ENCODE measurements around the gene BCKDHA.

DNA sequence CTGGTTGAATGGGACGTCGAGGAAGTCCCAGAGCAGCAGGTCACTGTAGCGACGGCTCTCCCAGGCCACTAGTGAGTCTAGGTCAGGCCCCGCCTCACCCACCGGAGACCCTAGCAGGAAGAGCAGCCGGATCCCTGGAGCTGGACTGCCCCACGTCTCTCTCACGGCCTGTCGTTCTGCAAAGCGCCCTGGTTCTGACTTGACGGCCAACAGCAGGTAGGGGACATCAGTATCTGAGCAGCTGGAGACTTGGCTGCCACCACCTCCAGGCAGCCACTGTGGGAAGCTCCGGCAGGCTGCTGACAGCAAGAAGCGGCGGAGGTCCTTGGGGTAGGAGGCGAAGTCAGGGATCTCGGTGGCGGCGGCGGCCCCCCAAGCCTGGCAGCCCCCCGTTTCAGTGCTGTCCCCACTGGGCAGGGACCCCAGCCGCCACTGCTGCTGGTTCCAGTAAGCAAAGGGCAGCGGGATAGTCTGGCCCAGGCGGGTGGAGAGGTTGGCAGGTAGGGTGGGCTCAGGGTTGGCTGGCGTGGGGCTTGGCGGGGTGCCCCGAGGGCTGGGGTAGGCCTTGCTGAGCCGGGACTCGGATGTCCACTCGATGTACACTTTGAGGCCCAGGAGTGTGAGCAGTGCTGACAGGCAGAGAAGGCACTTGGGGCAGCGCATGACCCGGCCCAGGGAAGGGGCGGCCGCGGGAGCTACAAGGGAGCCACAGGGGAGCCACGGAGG lies 28.7 kb downstream of the BCKDHA start:
- TF ChIP-seq EZH2 (IDR thresholded peaks at IDR 0.05; ENCODE audit: borderline replicate concordance, low read depth, low read length, severe bottlenecking): no peak
- TF ChIP-seq, protein P1, sequence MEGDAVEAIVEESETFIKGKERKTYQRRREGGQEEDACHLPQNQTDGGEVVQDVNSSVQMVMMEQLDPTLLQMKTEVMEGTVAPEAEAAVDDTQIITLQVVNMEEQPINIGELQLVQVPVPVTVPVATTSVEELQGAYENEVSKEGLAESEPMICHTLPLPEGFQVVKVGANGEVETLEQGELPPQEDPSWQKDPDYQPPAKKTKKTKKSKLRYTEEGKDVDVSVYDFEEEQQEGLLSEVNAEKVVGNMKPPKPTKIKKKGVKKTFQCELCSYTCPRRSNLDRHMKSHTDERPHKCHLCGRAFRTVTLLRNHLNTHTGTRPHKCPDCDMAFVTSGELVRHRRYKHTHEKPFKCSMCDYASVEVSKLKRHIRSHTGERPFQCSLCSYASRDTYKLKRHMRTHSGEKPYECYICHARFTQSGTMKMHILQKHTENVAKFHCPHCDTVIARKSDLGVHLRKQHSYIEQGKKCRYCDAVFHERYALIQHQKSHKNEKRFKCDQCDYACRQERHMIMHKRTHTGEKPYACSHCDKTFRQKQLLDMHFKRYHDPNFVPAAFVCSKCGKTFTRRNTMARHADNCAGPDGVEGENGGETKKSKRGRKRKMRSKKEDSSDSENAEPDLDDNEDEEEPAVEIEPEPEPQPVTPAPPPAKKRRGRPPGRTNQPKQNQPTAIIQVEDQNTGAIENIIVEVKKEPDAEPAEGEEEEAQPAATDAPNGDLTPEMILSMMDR (IDR thresholded peaks at IDR 0.05; ENCODE audit: borderline replicate concordance, extremely low read depth, low read length, poor library complexity, severe bottlenecking): no peak
